ENCODE results near the gene CABP7.

CABP7 gene

GRCh38 chr22:29702931-29703501 lies 16.8 kb upstream of the CABP7 start:
- DNase-seq = peak; percentile 69

DNA sequence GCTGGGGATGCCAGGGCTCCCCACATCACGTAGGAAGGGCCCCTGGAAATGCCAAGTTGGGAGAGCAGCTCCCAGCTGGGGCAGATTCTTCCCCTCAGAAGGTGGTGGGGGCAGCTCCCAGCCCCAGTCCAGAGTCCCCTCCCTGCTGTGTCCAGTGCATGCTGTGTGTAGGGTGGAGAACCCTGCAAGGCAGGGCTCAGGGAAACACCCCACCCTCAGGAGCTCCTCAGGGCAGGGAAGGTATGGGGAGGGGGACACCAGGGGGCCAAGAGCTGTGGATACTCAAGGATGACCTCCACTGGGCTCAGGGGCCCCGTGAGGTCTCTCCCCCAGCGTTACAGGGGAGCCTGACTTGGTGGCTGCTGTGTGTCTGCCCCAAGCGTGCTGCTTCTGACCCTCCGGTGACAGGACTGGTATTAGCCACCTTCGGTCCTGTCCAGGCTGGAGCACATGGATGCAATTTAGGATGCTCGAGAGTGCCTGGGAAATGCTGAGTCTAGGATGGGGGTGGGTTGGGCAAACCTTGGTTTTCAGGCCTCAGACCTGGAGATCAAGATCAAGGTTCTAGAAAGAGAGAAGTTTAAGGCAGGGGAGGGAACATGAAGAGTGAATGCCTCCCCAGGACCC lies 16.1 kb upstream of the CABP7 start:
- no peak for DNase-seq

GRCh38 chr22:29704528-29705285 lies 15.1 kb upstream of the CABP7 start:
- DNase-seq = peak; percentile 49

DNA sequence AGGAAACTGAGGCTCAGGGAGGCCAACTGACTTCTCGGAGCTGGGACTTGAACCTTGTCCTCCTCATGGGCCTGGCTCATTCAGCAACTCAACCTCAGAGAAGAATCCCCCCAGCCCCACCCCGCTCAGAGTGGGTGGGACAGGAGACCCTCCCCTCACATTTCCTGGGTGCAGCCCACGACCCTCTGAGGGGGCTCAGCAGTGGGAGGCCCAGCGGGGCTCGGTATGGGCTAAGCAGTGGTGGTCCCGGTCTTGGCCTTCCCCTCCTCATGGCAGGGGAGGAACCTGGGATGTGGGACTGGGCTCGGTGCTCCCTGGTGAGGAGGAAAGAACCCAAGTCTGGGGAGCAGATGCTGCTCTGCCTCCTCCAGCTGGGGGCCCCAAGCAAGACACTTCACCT lies 14.2 kb upstream of the CABP7 start:
- DNase-seq = no peak

GRCh38 chr22:29706486-29706885 lies 13.3 kb upstream of the CABP7 start:
- DNase-seq = peak; percentile 16

GRCh38 chr22:29707010-29707409 lies 12.8 kb upstream of the CABP7 start:
- peak; percentile 57 for DNase-seq

DNA sequence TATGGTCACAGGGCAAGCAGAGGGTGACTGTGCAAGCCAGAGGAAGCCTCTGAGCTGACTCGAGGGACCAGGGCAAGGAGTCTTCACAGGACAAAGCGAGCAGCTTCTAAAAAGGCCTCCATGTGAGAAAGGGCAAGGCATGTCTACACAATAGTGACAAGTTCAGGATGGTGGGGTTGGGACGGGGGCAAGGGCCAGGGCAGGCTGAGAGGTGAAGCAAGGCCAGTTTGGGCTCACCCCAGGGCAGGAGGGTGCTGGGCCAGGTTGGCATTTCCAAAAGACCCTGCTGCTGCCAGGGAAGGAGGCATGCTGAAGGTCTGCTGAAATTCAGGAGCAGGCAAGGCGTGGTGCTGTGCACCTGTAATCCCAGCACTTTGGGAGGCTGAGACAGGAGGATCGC lies 12.3 kb upstream of the CABP7 start:
- no peak for DNase-seq

- no peak for DNase-seq
Measured at GRCh38 chr22:29710193-29710592, 9.6 kb upstream of the CABP7 start.

DNA sequence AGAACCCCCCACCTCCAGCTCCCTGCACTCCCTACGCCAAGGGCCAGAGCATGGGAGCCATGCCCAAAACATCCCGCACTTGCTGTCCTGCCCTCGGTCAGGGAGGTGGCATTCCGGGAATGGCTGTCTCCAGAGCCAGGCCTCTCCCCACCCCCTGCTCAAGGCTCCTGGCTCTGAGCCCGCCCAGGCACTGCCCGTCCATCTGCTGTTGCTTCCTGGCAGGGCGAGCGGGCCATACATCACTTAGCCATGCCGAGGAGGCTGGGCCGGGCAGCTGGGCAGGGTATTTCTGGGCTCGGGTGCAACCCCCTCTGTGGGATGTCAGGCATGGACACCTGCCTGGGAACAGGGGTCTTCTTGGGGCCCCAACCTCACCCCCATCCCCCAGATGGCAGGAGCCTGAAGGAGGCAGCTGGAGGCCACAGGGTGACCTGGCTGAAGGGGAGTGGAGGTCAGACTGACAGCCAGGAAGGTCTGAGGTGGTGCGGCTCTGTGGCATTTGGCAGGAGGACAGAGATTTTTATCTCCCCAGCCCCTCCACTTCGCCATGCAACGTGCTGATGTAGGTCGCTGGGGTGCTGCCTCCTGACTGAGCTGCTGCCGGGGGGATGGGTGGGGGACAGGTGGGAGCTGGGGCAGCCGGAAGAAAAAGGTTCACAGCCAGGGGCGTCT lies 8.7 kb upstream of the CABP7 start:
- no peak for DNase-seq

DNA sequence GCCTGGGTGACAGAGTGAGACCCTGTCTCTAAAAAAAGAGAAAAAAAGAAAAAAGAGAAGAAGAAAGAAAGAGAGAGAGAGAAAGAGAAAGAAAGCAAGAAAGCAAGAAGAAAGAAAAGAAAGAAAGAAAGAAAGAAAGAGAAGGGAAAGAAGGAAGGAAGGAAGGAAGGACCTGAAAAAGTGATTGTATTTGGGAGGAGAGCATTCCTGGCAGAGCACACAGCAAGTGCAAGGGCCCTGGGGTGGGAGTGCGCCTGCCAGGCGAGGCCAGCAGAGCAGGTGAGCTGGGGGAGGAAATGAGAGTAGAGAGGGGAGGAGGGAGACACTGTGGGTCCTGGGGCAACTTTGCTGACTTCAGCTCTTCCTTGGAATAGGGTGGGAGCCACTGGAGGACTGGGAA lies 7.7 kb upstream of the CABP7 start:
- DNase-seq = no peak

- DNase-seq = no peak
Measured at GRCh38 chr22:29713156-29713727, 6.6 kb upstream of the CABP7 start.

DNA sequence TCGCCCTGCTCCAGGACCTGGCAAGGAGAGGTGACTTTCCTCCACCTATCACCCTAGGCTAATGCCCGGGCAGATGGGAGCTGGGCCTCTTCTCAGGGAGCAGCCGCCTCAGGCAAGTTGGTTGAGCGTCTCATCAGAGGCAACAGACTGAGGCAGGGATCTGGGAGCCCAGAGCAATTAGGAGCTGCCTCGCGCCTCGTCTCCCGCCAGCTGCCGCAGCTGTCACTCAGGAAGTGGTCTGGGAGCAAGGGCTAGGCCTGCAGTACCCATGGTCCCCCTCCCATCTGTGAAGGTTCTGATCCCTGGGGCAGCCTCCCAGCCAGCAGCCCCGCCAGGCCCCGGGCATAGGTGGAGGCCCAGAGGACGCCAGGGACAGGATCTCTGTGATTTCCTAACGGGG lies 4.6 kb upstream of the CABP7 start:
- peak; percentile 15 for DNase-seq

- no peak for DNase-seq
Measured at GRCh38 chr22:29715705-29716104, 4.1 kb upstream of the CABP7 start.

DNA sequence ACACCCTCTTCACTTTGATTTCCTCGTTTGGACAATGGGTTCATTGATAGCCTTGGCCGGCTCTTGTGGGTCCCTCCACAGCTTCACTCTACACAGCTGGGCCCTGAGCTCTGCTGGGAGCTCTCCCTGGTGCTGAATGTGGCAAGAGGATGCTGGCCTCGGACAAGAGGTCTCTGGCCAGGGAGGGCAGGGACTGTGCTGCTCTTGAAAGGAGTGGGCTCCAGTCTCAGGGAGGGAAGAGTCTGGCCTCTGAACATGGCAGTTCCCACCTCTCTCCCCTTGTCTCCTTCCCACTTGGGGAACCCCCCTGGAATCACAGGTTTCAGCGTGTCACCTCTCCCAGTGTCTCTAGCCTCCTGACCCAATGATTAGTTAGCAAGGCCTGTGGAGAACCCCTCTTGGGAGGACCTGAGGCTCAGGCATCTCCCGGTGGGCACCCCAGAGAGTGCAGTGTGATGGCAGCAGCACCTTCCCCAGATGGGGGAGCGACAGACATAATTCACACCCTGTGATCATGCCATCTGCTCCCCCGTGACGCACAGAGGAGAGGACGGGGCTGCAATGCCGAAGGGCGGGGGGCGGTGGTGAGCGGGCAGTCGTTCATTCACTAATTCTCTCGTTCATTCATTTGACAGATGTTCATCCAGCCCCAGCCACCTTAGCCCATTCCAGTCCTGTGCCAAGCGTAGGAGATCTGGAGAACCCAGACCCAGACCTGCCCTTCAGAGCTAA lies 2.8 kb upstream of the CABP7 start:
- no peak for DNase-seq

DNA sequence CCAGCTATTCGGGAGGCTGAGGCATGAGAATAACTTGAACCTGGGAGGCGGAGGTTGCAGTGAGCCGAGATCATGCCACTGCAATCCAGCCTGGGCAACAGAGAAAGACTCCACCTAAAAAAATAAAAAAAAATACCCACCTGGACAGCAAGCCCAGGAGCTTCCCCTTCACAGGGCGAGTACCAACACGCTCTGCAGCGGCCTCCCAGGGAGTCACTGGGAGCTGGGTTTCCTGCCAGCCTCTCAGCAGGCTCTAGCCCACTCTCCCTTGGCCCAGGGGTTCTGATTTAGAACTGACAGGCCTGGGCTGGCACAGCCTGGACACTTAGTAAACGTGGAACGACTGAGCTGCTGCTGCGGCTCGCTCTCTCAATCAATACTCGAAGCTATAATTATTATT lies 2.0 kb upstream of the CABP7 start:
- peak; percentile 80 for DNase-seq

DNA sequence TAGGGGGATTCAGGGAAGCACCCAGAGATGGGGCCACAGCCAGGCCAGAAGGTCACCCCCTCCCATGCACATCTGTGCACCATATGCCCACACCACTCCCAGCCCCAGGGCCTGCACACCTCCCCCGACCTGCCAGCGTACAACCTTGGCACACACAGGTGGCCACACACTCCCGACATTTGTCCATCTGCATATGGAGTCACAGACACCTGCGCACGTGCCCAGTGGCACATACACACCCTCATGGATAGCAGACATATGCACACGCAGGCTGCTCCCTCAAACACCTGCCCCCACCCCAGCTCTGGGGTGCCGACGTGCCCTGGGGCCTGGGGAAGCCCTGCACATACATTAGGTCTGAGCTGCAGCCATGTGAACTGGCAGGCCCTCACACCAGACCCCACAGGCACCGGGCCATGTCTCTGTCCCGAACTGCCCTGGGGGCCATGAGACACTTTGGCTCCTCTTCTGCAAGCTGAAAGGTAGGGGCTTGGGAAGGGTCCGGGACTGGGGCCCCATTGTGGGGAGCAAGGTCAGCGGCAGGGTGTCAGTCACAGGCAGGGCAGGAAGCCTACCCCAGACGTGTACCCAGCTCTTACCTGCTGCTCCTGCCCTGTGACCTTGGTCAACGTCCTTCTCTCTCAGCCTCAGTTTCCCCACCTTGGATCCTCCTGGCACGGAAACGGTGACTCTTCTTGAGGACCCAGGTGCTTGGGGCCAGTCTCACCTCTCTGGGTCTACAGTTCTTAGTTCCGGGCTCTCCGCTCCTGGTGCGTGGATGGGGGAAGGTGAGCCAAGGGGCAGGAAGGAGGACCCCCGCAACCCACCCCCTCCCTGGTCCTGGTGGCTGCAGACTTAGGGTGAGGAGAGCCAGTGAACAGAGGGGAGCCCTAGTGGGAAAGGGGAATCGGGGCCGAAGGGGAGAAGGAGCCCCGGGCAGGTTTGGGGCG lies 579 bp upstream of the CABP7 start:
- no peak for DNase-seq

DNA sequence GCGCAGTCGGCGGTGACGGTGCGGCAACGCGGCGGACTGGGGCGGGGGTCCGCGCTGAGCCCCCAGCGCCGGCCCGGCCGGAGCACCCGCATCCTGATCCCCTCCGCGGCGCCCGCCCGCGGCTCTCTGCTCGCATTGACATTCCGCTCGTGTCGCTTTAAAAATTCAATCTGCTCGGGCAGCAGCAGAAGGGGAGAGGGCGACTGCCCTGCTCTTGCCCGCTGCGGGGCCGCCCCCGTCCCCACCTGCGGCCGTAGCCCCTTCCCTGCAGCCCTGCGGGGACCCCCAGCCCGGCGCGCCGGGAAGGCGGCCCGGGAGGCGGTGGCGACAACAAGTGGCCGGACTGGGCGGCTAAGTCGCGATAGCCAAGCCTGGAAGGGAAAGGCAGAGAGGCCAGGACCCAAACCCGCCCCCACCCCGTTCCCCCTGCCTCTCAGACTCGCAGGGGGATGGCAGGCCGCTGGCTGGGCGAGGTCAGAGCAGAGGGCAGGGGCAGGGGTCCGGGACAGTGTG lies 1.1 kb downstream of the CABP7 start:
- no peak for DNase-seq

DNA sequence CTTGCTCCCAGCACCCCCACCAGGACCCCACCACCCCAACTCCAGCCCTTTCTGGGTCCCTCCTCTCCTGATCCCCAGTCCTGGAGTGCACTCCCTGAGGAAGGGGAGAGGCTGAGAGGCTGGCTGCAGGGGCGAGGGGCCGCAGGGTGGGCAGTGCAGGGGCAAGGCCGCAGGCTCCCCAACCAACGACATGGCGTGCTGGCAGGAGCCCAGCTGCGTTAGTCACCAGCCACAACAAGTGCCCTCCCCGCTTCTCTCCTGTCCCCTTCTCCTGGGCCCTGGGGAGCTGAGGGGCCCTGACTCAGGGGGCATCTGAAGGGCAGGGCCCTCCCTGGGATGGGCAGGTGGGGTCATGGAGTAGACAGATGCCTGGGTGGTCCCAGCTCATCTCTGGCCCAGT lies 2.3 kb downstream of the CABP7 start:
- no peak for DNase-seq

DNA sequence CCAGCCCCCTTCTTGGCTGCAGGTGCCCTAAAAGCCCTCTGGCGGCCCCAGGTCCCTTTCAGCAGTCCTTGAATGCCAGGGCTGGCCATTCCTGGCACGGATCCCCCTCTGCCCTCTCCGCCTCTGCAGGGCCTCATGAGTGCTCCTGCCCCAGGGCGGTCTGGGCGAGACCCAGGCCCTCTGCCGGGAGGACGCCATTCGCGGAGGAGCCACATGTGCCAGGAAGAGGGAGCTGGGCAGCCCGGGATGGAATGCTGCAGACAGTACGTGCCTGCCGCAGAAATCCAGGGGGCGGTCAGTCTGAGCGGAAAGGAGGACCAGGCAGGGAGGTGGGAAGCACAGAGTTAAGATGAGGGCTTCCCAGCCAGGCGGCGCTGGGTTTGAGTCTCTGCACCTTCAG lies 2.8 kb downstream of the CABP7 start:
- DNase-seq = no peak

GRCh38 chr22:29723766-29724165 lies 4.0 kb downstream of the CABP7 start:
- no peak for DNase-seq

- no peak for DNase-seq
Measured at GRCh38 chr22:29724843-29725242, 5.0 kb downstream of the CABP7 start.
